ENCODE data around the gene RPL39L. TPM values are rescaled to one million over a fixed set of nuclear protein-coding genes. Genes with fewer than 3 reads are reported as not detected.

RPL39L gene
- total RNA-seq, 1 donor from 2014 or later, result 19.7 TPM

DNA sequence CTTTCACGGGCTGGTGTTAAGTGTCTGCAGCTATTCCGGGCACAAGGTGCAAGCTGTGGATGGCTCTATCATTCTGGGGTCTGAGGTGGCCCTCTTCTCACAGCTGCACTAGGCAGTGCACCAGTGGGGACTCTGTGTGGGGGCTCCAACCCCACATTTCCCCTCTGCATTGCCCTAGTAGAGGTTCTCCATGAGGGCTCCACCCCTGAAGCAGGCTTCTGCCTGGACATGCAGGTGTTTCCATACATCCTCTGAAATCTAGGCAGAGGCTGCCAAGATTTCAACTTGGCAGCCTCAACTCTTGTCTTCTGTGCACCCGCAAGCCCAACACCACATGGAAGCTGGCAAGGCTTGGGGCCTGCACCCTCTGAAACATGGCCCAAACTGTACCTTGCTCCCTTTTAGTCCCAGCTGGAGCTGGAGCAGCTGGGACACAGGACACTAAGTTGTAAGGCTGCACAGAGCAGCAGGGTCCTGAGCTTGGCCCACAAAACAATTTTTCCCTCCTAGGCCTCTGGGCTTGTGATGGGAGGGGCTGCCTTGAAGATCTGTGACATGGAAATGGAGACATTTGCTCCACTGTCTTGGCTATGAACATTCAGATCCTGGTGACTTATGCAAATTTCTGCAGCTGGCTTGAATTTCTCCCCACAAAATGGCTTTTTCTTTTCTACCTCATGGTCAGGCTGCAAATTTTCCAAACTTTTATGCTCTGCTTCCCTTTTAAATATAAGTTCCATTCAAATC lies 6.0 kb upstream of the RPL39L start:
- intact Hi-C loops (cut with micrococcal nuclease), result no loop called here

DNA sequence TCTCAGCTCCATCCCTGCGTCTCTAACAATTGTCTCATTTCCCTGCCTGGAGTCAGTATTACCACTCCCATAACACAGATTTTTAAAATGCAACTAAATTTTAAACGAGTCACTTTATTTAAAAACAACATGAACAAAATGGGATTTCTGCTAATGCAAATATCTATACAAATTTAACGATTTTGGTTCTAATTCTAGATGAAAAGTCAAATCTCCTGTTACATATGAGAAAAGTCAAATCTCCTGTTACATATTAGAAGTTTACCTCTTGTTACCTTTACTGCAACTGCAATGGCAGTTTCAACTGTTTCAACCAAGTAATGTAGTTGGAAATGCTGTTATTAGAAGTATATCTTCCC lies 578 bp upstream of the RPL39L start:
- intact Hi-C loops (cut with micrococcal nuclease), result loop anchor here (1.0 to 5.0 kb wide), 9 partner anchors 10 to 1201 kb away; partner anchors contain the start of genes DNAJB11, EIF4A2, ST6GAL1 and TRA2B

DNA sequence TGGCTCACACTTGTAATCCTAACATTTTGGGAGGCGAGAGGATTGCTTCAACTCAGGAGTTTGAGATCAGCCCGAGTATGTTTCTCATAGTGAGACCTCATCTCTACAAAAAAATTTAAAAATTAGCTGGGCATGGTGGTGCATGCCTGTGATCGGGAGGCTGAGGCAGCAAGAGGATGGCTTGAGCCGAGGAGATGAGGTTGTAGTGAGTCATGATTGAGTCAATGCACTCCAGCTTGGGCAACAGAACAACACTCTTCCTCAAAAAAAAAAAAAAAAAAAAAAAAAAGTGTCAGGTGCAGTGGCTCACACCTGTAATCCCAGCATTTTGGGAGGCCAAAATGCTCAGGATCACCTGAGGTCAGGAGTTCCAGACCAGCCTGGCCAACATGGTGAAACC lies 2.4 kb downstream of the RPL39L start:
- intact Hi-C loops (cut with micrococcal nuclease), result loop anchor here (5.0 kb wide), 1 partner anchor 95 kb away; no protein-coding TSS in a partner anchor

DNA sequence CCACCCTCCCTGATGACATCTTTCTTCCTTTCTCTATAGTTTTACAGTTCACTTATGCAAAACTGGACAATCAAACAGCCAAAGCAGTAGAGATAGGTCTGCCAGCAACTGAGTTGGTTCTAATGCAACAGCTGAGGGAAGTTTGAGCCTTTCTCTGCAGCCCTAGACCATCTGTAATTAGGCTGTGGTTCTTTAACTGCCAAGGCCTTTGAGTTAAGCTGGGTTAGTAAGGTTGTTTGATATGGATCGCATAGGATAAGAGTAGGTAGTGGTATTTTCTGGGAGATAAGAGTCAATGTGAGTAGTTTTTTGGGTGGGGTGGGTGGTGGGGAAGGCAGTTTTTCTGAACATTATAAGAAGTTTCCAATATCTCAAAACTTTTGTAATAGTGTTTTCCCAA lies 3.0 kb downstream of the RPL39L start:
- intact Hi-C loops (cut with micrococcal nuclease), result loop anchor here (5.0 kb wide), 1 partner anchor 94 kb away; no protein-coding TSS in a partner anchor

DNA sequence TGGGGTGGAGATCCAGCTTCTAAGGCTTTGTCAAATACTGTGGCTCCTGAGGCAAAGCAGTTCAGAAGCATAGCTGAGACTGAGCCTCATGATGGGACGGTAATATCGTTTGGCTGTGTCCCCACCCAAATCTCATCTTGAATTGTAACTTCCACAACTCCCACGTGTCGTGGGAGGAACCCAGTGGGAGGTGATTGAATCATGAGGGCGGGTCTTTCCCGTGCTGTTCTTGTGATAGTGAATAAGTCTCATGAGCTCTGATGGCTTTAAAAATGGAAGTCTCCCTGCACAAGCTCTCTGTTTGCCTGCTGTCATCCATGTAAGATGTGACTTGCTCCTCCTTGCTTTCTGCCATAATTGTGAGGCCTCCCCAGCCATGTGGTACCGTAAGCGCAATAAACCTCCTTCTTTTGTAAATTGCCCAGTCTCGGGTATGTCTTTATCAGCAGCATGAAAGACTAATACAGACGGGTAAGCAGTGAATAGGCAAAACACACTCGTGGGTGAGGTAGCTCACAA lies 4.1 kb downstream of the RPL39L start:
- intact Hi-C loops (cut with micrococcal nuclease), result loop anchor here (5.0 kb wide), 1 partner anchor 93 kb away; no protein-coding TSS in a partner anchor

DNA sequence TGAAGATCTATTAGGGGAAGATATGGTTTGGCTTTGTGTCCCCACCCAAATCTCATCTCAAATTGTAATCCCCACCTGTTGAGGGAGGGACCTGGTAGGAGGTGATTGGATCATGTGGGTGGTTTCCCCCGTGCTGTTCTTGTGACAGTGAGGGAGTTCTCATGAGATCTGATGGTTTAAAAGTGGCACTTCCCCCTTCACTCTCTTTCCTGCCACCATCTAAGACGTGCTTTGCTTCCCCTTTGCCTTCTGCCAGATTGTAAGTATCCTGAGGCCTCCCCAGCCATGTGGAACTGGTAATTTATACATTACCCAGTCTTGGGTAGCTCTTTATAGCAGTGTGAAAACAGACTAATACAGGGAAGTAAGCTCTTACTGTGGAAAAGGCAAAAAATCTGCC lies 6.1 kb downstream of the RPL39L start:
- intact Hi-C loops (cut with micrococcal nuclease), result loop anchor here (5.0 kb wide), 1 partner anchor 126 kb away; no protein-coding TSS in a partner anchor

DNA sequence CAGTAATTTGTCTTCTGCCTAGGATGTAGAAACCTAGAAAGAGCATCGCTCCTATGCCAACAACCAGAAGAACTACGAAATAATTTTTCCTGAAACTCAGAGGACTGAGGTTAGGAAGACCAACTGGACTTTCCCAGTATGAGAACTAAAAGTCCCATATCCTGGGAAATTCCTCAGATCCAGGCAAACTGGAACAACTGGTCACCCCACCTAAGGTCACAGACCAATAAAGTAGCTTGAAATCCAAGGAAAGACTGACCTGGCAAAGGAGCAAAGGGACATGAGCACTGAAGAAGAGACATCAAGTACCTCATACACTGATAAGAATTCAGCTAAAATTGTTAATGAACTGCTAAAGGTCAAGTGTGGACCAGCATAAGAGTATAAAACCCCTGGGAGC lies 6.6 kb downstream of the RPL39L start:
- intact Hi-C loops (cut with micrococcal nuclease), result loop anchor here (5.0 kb wide), 1 partner anchor 125 kb away; no protein-coding TSS in a partner anchor

DNA sequence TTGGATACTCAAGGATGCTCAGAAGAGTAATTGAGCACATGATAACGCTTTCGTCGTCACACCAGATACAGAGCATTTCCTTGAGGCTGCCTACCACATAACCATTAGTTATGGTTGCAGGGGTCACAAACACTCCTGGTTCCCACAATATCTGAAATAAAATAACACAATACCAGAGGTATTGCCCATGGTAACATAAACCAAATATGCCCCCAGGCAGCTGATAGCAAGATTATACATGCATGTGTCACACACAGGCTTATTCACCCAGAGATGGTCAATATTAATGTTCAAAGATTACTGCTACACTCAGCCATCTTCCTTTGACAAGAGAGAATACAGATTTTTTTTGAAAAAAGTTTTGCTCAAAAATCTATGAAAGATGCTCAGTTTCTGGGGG lies 7.3 kb downstream of the RPL39L start:
- intact Hi-C loops (cut with micrococcal nuclease), result loop anchor here (5.0 kb wide), 1 partner anchor 125 kb away; no protein-coding TSS in a partner anchor

DNA sequence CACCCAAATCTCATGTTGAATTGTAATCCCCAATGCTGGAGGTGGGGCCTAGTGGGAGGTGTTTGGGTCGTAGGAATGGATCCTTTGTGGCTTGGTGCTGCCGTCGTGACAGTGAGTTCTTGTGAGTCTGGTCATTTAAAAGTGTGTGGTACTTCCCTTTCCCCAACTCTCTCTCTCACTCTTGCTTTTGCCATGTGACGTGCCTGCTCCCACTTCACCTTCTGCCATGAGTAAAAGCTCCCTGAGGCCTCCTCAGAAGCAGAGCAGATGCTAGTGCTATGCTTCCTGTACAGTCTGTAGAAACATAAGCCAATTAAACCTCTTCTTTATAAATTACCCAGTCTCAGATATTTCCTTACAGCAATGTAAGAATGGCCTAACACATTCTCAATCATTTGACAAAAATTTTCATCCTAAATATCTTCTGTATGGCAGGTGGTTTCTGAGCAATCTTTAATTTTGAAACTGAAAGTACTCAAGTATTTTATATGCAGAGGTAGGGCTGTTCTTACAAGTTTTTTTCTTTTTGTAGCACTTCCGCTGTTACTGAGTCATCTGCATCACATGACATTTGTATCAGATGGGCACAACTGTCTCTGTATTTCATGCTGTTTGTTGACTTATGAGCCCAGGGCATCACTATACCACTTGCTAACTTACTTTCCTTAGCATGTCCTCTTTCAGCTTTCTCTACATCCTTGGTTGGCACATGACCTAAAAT lies 8.8 kb downstream of the RPL39L start:
- intact Hi-C loops (cut with micrococcal nuclease), result loop anchor here (1.0 to 5.0 kb wide), 4 partner anchors 9 to 560 kb away; partner anchors contain the start of genes DNAJB11 and RPL39L

DNA sequence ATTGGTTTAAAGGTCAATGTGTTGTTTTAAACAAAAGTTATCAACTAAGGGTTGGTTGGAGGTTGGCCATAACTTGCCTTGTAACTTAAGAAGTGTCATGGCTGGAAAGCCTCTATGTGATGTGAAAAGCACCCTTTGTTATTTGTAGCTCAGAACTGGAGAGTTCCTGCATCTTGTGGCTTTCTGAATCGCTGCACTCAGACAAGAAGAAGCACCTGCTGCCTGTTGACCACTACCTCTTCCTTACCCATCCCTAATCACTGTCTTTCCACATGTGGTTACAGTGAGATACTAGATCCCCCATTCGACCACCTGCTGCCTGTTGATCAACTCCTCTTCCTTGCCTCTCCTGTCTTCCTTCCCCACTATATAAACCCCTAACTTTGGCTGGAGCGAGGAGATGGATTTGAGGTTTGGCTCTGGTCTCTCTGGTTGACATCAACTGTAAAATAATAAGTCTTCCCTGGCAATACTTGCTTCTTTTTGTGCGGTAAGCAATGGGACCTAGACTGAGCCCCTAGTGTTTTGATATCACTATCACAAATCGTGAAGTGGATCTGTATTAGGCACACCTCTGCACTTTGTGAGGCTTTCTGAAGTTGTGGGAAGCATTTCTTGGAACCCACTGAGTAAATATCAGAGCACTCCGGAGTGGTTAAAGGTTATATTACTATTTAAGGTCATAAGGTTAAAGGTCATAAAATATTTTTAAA lies 13.8 kb downstream of the RPL39L start:
- intact Hi-C loops (cut with micrococcal nuclease), result no loop called here

DNA sequence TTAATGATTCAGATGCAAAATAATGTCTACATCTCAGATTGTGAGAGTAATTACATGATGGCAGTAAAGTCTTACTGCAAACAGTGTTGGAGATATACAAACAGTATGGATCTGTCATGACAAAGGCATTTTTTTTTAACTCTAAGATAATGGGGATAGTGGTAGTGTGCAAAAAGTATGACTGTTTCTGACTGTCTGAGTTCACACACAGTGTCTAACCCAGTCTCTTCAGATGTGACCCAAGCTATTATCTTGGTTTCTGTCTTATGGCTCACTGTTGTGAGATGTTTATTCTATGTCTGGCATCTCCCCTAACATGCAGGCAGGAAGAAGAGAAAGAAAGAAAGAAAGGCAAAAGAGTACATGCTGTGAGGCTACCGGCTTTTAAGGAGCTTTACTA lies 17.0 kb downstream of the RPL39L start:
- intact Hi-C loops (cut with micrococcal nuclease), result no loop called here

DNA sequence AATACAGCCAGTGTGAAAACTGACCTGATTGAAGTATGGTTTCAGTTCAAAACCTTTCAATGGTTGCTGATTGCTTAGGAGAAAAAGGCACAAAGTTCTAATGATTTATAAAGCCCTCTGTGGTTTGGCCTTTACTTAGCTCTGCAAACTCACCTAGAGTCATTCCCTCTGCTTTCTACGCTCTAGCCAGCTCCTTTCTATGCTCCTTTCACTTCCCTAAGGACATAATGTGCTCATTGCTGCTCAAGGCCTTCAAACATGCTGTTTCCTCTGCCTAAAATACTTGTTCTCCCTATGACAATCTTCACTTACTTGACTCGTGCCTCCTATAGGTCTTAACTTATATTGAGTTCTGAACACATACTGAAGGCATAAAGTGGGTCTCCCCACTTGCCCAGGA lies 19.0 kb downstream of the RPL39L start:
- intact Hi-C loops (cut with micrococcal nuclease), result no loop called here

DNA sequence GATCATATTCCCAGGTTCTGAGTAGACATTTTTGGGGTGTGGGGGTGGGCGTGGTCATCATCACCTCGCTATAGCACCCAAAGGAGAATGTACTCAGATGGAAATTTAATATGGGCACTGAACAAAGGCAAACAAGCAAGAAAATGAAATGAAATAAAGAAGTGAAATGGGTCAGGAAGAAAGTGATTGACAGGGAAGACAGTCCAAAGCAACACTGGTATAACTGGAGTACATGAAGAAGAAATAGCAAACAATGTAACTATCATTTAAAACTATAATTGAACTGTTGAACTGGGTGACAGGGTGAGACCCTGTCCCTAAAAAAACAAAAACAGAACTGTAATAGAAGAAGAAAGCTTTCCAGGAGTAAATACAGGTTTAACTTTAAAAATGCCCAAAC lies 24.8 kb downstream of the RPL39L start:
- intact Hi-C loops (cut with micrococcal nuclease), result no loop called here

DNA sequence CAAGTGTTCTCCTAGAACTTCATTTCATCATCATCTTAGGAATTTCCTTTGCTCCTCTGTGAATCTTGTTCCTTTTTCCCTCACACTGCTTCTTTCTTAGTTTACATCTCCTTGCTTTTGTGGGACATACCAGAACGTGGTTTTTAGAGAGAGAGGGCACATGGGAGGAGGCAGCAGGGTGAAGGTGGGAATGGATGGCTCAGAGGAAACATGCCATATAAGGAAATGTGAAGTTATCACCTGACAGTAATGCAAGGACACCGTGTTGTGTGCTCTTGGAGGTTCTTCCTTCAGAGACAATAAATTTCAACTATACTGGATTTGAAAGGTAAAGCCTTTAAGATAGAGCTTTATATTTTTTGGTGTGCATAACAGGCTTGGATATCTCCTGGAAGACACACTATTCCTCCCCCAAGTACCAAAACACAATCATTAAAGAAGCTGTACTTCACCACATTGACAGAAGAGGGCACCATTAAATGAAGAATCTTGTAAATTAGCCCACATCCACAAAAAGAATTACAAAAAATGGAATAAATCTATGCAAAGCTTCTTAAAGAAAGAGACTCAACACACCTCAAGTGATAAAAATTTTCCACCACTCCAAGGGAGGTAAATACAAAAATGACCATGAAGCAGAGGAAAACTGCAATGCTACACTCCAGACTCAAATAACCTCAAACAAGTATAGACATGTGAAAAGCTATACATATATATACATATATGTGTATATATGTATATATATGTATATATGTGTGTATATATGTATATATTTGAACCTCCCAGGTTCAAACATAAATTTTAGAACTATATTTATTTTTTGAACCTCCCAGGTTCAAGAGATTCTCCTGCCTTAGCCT lies 26.1 kb downstream of the RPL39L start:
- intact Hi-C loops (cut with micrococcal nuclease), result loop anchor here (1.0 kb wide), 3 partner anchors 26 to 52 kb away; partner anchors contain the start of gene RPL39L

DNA sequence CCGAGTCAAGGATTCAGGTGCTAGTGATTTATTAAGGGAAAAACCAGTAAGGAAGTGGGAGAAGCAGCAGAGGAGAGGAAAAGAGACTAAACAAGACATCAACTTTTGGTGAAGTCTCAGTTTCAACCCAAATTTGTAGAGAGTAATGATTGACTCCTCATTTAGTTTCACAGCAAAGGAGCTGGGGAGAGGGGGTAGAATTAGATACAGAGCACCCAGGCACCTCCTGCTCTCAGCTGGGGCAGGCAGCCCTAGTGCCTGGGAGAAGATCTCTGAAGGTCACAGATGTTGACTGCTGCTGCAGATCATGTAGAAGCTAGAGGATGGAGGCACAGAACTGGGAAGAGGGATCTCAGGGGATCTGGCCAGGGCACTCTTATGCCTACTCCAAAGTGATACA lies 29.1 kb downstream of the RPL39L start:
- intact Hi-C loops (cut with micrococcal nuclease), result no loop called here

DNA sequence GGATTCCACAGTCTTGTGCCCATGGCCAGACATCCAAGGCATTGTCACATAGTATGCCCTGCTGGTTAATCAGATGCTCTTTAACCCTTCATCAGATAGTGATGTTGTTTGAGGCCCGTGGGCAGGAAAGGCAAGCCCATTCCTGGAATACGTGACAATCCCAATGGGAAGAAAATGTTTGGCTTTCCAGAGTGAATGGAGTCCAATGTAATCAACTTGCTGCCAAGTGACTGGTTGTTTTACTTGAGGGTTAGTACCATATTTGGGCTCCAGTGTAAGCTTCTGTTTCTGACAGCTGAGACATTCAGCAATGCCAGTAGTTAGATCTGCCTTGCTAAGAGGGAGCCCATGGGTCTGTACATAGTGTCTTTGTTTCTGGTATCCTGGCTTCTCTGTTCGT lies 31.3 kb downstream of the RPL39L start:
- intact Hi-C loops (cut with micrococcal nuclease), result no loop called here

DNA sequence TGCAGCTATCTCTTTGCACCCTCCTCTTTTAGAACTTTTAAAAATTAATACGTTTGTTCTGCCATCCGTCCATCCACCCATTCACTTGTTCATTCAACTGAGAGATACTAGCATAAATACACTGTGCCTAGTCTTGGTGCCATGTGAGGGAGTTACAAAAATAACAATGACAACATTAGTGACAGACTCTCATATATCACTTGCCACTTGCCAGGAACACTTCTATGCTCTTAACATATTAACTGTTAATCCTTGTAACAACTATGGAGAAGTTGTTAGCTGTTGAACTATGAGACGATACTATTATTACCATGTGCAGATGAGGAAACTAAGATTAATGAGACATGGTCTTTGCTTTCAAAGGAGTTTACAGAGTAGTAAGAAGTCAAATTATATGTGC lies 33.6 kb downstream of the RPL39L start:
- intact Hi-C loops (cut with micrococcal nuclease), result no loop called here

DNA sequence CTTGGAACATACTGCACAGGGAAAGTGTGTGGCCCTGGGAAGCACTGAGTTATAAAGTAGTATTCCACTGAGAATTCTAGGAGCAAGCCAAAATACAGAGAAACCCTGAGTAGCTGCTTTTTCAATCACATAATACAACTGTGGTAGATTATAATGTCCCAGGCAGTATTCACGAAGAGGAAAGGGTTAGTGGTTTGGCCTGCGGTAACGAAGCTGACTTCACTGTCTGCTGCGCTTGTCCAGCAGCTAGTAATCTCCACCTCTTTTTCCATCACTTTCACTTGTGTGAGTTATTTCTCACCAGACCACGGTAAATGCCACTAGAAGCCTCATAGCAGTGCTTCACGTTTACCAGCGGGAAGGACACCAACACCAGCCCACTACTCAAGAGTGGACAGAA lies 34.4 kb downstream of the RPL39L start:
- intact Hi-C loops (cut with micrococcal nuclease), result loop anchor here (5.0 kb wide), 1 partner anchor 63 kb away; no protein-coding TSS in a partner anchor

DNA sequence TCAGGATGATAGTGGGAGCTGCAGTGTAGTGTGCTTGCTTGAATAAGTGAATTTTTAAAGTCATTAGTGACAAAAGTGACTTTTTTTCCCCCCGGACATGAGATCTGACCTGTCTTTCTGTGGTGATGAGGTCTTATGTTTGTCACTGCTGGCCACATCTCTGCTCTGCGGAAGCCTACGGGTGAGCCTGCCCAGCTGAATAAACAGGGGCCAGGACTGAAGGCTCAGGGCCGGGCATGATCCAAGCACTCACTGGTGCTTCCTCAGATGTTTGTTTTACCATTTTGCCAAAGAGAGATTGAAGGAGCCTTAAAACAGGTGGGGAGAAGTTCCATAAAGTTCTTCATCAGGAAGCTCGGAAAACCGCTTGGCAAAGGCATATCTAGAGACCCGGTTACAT lies 35.0 kb downstream of the RPL39L start:
- intact Hi-C loops (cut with micrococcal nuclease), result loop anchor here (5.0 kb wide), 1 partner anchor 62 kb away; no protein-coding TSS in a partner anchor

DNA sequence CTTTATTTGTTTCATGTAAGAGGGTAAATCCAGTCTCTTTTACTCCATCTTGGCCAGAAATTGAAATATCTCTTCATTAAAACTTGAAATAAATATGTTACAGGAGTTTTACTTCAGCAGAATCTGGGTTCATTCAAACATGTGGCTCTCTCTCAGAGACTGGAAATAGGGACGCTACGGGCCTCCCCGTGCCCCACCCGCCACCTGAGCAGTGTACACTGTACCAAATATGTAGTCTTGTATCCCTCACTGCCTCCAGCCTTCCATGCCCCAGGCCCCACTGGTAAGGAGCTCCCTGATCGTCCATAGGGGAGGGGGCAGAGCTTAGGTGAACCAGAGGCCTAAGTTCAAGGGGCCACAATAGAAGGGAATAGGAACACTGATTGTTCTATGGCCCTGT lies 36.0 kb downstream of the RPL39L start:
- intact Hi-C loops (cut with micrococcal nuclease), result loop anchor here (5.0 kb wide), 1 partner anchor 61 kb away; no protein-coding TSS in a partner anchor

All from T-helper 2 cell treated with Interferon-gamma antibody and Interleukin-4, amounts not matched to agents 100 ng/mL and 5 ng/mL, for 36 hours (primary cell).